Caco-2 (cell line): Measurements from ENCODE around the gene VCP. TPM values are rescaled to one million over a fixed set of nuclear protein-coding genes. Genes with fewer than 3 reads are reported as not detected.

ENCODE experiments used
- BruUV-seq: library from RNA; stranded (reverse); fragments of 400-500 nt; replicated peaks from 2 replicates; lab custom pipeline; 2021; lab: Mats Ljungman, UMichigan
- CTCF ChIA-PET: fragments of 300-600 bp; sonication (Branson Sonifier 250); formaldehyde crosslinking; loops from one replicate; lab custom pipeline; 2022; ENCODE audit warnings: antibody characterized with exemption; lab: Charles Lee
- POLR2A ChIA-PET: fragments of 300-600 bp; sonication (Branson Sonifier 250); formaldehyde crosslinking; loops from one replicate; lab custom pipeline; 2022; ENCODE audit warnings: antibody characterized with exemption; lab: Charles Lee
- DNase-seq, 2 experiments: peaks; one replicate each; pipeline versions ENCODE4 v3.0.0 to v3.0.0-alpha.2; 2020 to 2022
- H3K27me3 ChIP-seq: replicated peaks from 2 replicates; pipeline ENCODE4 v1.6.0; 2011; ENCODE audit warnings: low read length; ENCODE audit not compliant: control insufficient read depth, insufficient read depth
- H3K36me3 ChIP-seq: 2 replicates; pipeline ENCODE4 v1.5.1; 2011; ENCODE audit warnings: low read length; ENCODE audit not compliant: control insufficient read depth, insufficient read depth
- H3K4me1 ChIP-seq: fragments of 250-450 bp; sonication (Bioruptor Pico); 2 replicates; pipeline ENCODE4 v1.5.1; 2020; ENCODE audit warnings: mild to moderate bottlenecking
- H3K4me3 ChIP-seq: 2 replicates; pipeline ENCODE4 v1.5.1; 2011; ENCODE audit warnings: low read depth, mild to moderate bottlenecking, control low read depth, low read length
- H3K9me3 ChIP-seq: fragments of 250-450 bp; sonication (Bioruptor Pico); 2 replicates; pipeline ENCODE4 v1.5.1; 2020; ENCODE audit warnings: mild to moderate bottlenecking, moderate library complexity
- H3K27ac Mint-ChIP-seq: one replicate; pipeline ENCODE4 v1.8.0; 2022; ENCODE audit warnings: mixed read lengths; ENCODE audit not compliant: unreplicated experiment
- H3K27me3 Mint-ChIP-seq: one replicate; pipeline ENCODE4 v1.8.0; 2022; ENCODE audit warnings: mixed read lengths; ENCODE audit not compliant: insufficient read depth, unreplicated experiment
- H3K36me3 Mint-ChIP-seq: one replicate; pipeline ENCODE4 v1.8.0; 2022; ENCODE audit warnings: mild to moderate bottlenecking, mixed read lengths; ENCODE audit not compliant: insufficient read depth, unreplicated experiment
- H3K4me1 Mint-ChIP-seq: one replicate; pipeline ENCODE4 v1.8.0; 2022; ENCODE audit warnings: low read depth, mixed read lengths; ENCODE audit not compliant: unreplicated experiment
- H3K4me3 Mint-ChIP-seq: one replicate; pipeline ENCODE4 v1.8.0; 2022; ENCODE audit warnings: mild to moderate bottlenecking, moderate library complexity, mixed read lengths; ENCODE audit not compliant: unreplicated experiment
- H3K9me3 Mint-ChIP-seq: one replicate; pipeline ENCODE4 v1.8.0; 2022; ENCODE audit warnings: mixed read lengths; ENCODE audit not compliant: unreplicated experiment
- CTCF ChIP-seq, 2 experiments: fragments of 200-600 bp in 1 of 2; IDR thresholded peaks; 1 replicate in 1 of 2; 2 replicates in 1 of 2; pipeline versions ENCODE4 v1.5.1 to v1.8.0; 2011 to 2022; ENCODE audit warnings: antibody characterized with exemption in 1 of 2, control low read depth in 1 of 2, inconsistent platforms in 1 of 2, low read depth in 1 of 2, low read length in 1 of 2, mild to moderate bottlenecking in 1 of 2, moderate library complexity in 1 of 2; ENCODE audit not compliant: insufficient read depth in 1 of 2, severe bottlenecking in 1 of 2, unreplicated experiment in 1 of 2
- intact Hi-C: fragments of 100-400 bp; cut with micrococcal nuclease; formaldehyde crosslinking; loops from one replicate; pipeline ENCODE4 v1.10.0; 2022; ENCODE audit not compliant: unreplicated experiment
- total RNA-seq: library from RNA; stranded (reverse); gene quantifications from 2 replicates; pipeline ENCODE4 v1.2.3, GENCODE V29; 2022

The VCP gene
- total RNA-seq, 1 experiment from 2014 or later, result 281 TPM

GRCh38 chr9:35042891-35043545 lies 29.4 kb downstream of the VCP start:
- Histone ChIP-seq H3K36me3 (no peaks in the 10 kb centered on the region), H3K27me3 (no peaks in the 10 kb centered on the region), H3K4me1 (peaks cover 10% of the 10 kb centered on the region), H3K9me3 (no peaks in the 10 kb centered on the region), H3K4me3 (no peak overlapping the region)
- TF ChIP-seq CTCF (IDR thresholded peaks at IDR 0.05; ENCODE audit: insufficient read depth in 1 of 2, low read depth in 1 of 2, low read length in 1 of 2, severe bottlenecking in 1 of 2, unreplicated experiment in 1 of 2), result no peak
- intact Hi-C loops, result no loop called here
- Mint-ChIP-seq H3K36me3 (no peaks in the 10 kb centered on the region), H3K4me1 (no peaks in the 10 kb centered on the region), H3K4me3 (no peak overlapping the region), H3K27ac (no peak overlapping the region), H3K9me3 (no peaks in the 10 kb centered on the region), H3K27me3 (no peaks in the 10 kb centered on the region)
- ChIA-PET POLR2A (interaction anchor here (1.2 kb wide), 1 partner anchor 30 kb away, joined by 3 read pairs; the partner anchor contains the start of gene VCP), CTCF (interaction anchor here (1.5 kb wide), 1 partner anchor 8 kb away, joined by 4 read pairs; no protein-coding TSS in a partner anchor)
- no TSS peak for BruUV-seq
- DNase-seq, result no peak

- ChIA-PET POLR2A (interaction anchor here (1.2 kb wide), 1 partner anchor 31 kb away, joined by 3 read pairs; the partner anchor contains the start of gene VCP), CTCF (interaction anchor here (1.3 to 1.5 kb wide), 2 partner anchors 9 to 142 kb away, joined by 3 to 4 read pairs; no protein-coding TSS in a partner anchor)
- no peaks in the 10 kb centered on the region for H3K27me3 Mint-ChIP-seq
- Histone ChIP-seq H3K9me3 (no peaks in the 10 kb centered on the region), H3K4me1 (peaks cover 10% of the 10 kb centered on the region), H3K36me3 (no peaks in the 10 kb centered on the region), H3K4me3 (no peak overlapping the region), H3K27me3 (no peaks in the 10 kb centered on the region)
- BruUV-seq, result no TSS peak
- no peak overlapping the region for H3K4me3 Mint-ChIP-seq
- H3K4me1 Mint-ChIP-seq, result no peaks in the 10 kb centered on the region
- TF ChIP-seq CTCF (IDR thresholded peaks at IDR 0.05; ENCODE audit: insufficient read depth in 1 of 2, low read depth in 1 of 2, low read length in 1 of 2, severe bottlenecking in 1 of 2, unreplicated experiment in 1 of 2), result no peak
- no peaks in the 10 kb centered on the region for H3K9me3 Mint-ChIP-seq
- H3K36me3 Mint-ChIP-seq, result no peaks in the 10 kb centered on the region
- no peak overlapping the region for H3K27ac Mint-ChIP-seq
- intact Hi-C loops, result no loop called here
- peak in 1 of 2 experiments; percentile 37 for DNase-seq
Measured at GRCh38 chr9:35042081-35042604, 30.3 kb downstream of the VCP start.

- Mint-ChIP-seq H3K27ac (no peak overlapping the region), H3K36me3 (peaks cover 7% of the 10 kb centered on the region), H3K4me3 (no peak overlapping the region), H3K4me1 (no peaks in the 10 kb centered on the region), H3K27me3 (no peaks in the 10 kb centered on the region), H3K9me3 (peaks cover 6% of the 10 kb centered on the region)
- Histone ChIP-seq H3K27me3 (no peaks in the 10 kb centered on the region), H3K36me3 (no peaks in the 10 kb centered on the region), H3K4me3 (no peak overlapping the region), H3K4me1 (no peaks in the 10 kb centered on the region), H3K9me3 (no peaks in the 10 kb centered on the region)
- no peak for DNase-seq
- CTCF ChIA-PET, result no interaction called here
- no peak for TF ChIP-seq CTCF (IDR thresholded peaks at IDR 0.05; ENCODE audit: insufficient read depth in 1 of 2, low read depth in 1 of 2, low read length in 1 of 2, severe bottlenecking in 1 of 2, unreplicated experiment in 1 of 2)
- intact Hi-C loops, result no loop called here
- no TSS peak for BruUV-seq
- POLR2A ChIA-PET, result no interaction called here
Measured at GRCh38 chr9:35035851-35036701, 36.3 kb downstream of the VCP start.
